ENCODE measurements around the gene VAPA. TPM values are rescaled to one million over a fixed set of nuclear protein-coding genes. Genes with fewer than 3 reads are reported as not detected.
A peak's percentile ranks its signal among the peaks of the same experiment; 100 is the strongest.

Gene VAPA
- total RNA-seq, 4 donors from 2014 or later, result 182 to 244 (median 212) TPM

DNA sequence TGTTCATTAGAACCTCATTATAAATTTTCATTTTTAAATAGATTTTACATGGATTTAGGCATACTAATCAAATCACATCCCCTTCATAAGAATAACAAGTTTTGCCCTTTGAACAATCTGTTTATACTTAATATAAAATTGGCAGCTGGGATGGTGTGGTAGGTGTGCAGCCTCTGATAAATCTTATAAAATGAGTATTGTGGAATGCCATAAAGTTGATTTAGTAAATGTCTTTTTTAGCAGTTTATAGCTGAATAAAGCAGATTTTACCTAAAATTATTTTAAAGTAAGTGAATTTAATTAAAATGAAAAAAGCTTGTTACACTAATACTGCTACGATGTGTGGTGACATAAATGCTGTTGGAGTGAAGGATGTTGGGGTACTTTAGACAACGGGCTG is 35.5 kb downstream of the VAPA start:
- WGBS, result 89% methylated on average over 2 of the region's 2 CpGs
- peaks cover 66% of the 10 kb centered on the region for H3K36me3 ChIP-seq
- H3K9me3 ChIP-seq, result no peaks in the 10 kb centered on the region
- H3K27ac ChIP-seq, result no peak overlapping the region
- H3K4me1 ChIP-seq, result peaks cover 12% of the 10 kb centered on the region
- no peak for DNase-seq (ENCODE audit: low spot score in 2 of 2)
- H3K4me3 ChIP-seq, result no peak overlapping the region
- TF ChIP-seq, protein P1, sequence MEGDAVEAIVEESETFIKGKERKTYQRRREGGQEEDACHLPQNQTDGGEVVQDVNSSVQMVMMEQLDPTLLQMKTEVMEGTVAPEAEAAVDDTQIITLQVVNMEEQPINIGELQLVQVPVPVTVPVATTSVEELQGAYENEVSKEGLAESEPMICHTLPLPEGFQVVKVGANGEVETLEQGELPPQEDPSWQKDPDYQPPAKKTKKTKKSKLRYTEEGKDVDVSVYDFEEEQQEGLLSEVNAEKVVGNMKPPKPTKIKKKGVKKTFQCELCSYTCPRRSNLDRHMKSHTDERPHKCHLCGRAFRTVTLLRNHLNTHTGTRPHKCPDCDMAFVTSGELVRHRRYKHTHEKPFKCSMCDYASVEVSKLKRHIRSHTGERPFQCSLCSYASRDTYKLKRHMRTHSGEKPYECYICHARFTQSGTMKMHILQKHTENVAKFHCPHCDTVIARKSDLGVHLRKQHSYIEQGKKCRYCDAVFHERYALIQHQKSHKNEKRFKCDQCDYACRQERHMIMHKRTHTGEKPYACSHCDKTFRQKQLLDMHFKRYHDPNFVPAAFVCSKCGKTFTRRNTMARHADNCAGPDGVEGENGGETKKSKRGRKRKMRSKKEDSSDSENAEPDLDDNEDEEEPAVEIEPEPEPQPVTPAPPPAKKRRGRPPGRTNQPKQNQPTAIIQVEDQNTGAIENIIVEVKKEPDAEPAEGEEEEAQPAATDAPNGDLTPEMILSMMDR (IDR thresholded peaks at IDR 0.05), result no peak
- TF ChIP-seq EP300 (IDR thresholded peaks at IDR 0.05), result no peak
- TF ChIP-seq POLR2AphosphoS5 (IDR thresholded peaks at IDR 0.05), result no peak
- TF ChIP-seq POLR2A (IDR thresholded peaks at IDR 0.05), result no peak
- H3K27me3 ChIP-seq, result no peaks in the 10 kb centered on the region

DNA sequence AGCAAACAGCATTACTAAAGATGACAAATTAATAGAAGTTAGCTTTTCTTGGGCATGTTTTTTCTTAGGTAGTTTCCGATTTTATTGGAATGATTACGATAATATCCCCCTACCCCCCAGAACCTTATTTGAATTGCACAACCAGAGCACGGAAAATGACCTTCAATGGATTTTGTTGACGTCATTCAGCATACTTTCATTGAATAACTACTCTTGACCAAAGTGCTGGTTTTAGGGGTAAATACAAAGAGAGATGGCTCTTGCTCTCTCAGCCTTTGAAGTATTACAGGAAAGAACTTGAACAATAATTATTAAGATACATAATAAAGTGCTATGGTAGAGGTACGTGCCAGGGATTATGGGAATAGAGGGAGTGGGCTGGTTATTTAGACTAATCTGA is 36.0 kb downstream of the VAPA start:
- Histone ChIP-seq H3K9me3 (no peaks in the 10 kb centered on the region), H3K4me3 (no peak overlapping the region), H3K27ac (no peak overlapping the region), H3K27me3 (no peaks in the 10 kb centered on the region), H3K4me1 (peaks cover 12% of the 10 kb centered on the region), H3K36me3 (peaks cover 69% of the 10 kb centered on the region)
- TF ChIP-seq, protein P1 (IDR thresholded peaks at IDR 0.05), result no peak
- TF ChIP-seq POLR2AphosphoS5 (IDR thresholded peaks at IDR 0.05) (no peak), EP300 (IDR thresholded peaks at IDR 0.05) (no peak), POLR2A (IDR thresholded peaks at IDR 0.05) (no peak)
- WGBS, result 90% methylated on average over 5 of the region's 5 CpGs
- DNase-seq (ENCODE audit: low spot score in 2 of 2), result no peak

DNA sequence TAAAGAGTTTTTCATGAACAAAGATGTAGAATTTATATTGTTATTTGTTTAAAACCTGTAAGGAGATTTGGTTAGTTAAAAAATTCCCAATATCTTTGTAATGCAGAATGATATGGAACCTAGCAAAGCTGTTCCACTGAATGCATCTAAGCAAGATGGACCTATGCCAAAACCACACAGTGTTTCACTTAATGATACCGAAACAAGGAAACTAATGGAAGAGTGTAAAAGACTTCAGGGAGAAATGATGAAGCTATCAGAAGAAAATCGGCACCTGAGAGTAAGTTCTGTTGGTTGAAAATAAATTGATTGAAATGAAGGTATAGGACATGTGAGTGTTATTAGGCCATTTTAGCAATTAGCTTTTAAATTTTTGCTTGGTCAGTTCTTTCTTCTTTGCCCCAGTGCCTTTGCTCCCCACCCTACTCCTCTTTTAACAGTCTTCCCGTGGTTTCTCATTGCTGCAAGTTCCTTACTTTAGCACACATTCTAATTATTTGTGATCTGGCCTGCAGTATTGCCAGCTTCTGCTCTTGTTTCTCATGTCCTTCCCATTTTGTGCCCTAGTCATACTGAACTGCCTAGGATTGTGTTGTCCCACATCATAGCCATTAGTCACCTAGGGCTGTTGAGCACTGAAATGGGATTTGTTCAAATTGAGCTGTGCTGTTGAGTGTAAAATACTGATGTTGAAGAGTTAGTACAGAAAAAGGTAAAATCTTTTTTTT is 36.6 kb downstream of the VAPA start:
- no peaks in the 10 kb centered on the region for H3K27me3 ChIP-seq
- no peak overlapping the region for H3K27ac ChIP-seq
- TF ChIP-seq, protein P1 (IDR thresholded peaks at IDR 0.05), result no peak
- TF ChIP-seq POLR2A (IDR thresholded peaks at IDR 0.05), result no peak
- no peak for TF ChIP-seq EP300 (IDR thresholded peaks at IDR 0.05)
- no peak for TF ChIP-seq POLR2AphosphoS5 (IDR thresholded peaks at IDR 0.05)
- WGBS, result 67% methylated on average over 3 of the region's 3 CpGs
- no peaks in the 10 kb centered on the region for H3K9me3 ChIP-seq
- H3K36me3 ChIP-seq, result peaks cover 64% of the 10 kb centered on the region
- H3K4me1 ChIP-seq, result peaks cover 12% of the 10 kb centered on the region
- DNase-seq (ENCODE audit: low spot score in 2 of 2), result no peak
- H3K4me3 ChIP-seq, result no peak overlapping the region

DNA sequence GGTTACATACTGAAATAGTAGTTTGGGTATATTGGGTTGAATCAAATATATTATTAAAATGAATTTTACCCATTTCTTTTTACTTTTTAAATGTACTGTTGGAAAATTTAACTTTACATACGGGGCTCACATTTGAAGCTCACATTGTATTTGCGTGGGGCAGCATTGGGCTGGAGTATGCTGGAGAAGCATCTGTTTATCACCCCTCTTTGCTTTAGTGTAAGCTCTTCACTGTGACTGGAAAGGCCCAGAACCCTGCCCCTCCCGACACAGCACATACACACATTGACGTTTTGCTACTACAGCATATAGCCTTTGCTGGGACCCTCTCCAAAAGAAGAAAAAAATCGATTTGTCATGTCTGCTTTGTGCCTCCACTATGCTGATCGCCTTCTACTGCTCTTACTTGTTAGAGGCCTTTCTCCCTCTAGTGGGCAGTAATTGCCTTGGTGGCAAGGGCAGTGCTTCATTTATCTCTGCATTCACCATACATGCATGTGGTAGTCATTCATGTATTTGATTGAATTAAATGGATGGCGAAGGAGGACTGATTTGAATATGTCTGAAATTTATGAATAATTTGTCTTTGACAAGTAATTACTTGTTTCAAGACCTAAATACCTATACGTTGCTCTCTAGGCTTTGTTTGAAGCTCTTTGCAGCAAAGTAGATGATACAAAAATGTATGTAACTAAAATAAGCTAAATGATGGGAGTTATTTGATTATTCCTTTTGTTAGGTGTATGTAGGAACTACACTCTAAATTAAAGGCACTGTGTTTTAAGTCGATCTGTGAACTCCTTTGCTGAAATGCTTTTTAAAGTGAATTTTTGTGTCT is 37.4 kb downstream of the VAPA start:
- Histone ChIP-seq H3K27ac (no peak overlapping the region), H3K4me1 (peaks cover 12% of the 10 kb centered on the region), H3K27me3 (no peaks in the 10 kb centered on the region), H3K36me3 (peaks cover 63% of the 10 kb centered on the region), H3K4me3 (no peak overlapping the region), H3K9me3 (no peaks in the 10 kb centered on the region)
- TF ChIP-seq POLR2AphosphoS5 (IDR thresholded peaks at IDR 0.05), result no peak
- TF ChIP-seq, protein P1 (IDR thresholded peaks at IDR 0.05), result peak in 1 of 2 donors; percentile 45
- no peak for DNase-seq (ENCODE audit: low spot score in 2 of 2)
- WGBS, result 62% methylated on average over 9 of the region's 9 CpGs

Data from suprapubic skin (tissue), 4 donors.